ENCODE measurements around the gene ANKRD63.

DNA sequence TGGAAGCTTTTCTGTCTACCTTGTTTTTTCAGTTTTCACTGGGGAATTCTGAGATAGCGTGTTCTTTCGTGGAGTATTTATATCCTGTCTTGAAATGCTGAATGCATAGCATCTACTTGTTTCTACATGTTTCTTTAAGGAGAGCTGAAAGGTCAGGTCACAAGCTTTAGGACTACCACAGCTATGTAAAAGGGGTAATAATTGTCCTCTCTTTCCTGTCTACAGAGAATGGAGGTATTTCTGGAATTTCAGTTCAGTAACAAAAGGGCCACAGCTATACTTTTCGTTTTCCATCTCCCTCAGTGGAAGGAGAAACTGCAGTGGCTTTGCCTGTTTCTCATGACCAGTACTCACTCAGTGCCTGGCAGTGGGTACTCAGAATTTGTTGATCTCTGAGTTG, 45.3 kb upstream of the ANKRD63 start:
- TF ChIP-seq, protein P1, sequence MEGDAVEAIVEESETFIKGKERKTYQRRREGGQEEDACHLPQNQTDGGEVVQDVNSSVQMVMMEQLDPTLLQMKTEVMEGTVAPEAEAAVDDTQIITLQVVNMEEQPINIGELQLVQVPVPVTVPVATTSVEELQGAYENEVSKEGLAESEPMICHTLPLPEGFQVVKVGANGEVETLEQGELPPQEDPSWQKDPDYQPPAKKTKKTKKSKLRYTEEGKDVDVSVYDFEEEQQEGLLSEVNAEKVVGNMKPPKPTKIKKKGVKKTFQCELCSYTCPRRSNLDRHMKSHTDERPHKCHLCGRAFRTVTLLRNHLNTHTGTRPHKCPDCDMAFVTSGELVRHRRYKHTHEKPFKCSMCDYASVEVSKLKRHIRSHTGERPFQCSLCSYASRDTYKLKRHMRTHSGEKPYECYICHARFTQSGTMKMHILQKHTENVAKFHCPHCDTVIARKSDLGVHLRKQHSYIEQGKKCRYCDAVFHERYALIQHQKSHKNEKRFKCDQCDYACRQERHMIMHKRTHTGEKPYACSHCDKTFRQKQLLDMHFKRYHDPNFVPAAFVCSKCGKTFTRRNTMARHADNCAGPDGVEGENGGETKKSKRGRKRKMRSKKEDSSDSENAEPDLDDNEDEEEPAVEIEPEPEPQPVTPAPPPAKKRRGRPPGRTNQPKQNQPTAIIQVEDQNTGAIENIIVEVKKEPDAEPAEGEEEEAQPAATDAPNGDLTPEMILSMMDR (IDR thresholded peaks at IDR 0.05 in 8 of 11, conservative IDR thresholded peaks at IDR 0.05 in 3 of 11) = no peak
- TF ChIP-seq POLR2A (IDR thresholded peaks at IDR 0.05) = no peak
- TF ChIP-seq POLR2AphosphoS5 (IDR thresholded peaks at IDR 0.05) = no peak
